Neural cell (in vitro differentiated cells): ENCODE measurements around the gene TEX101. TPM values are rescaled to one million over a fixed set of nuclear protein-coding genes. Genes with fewer than 3 reads are reported as not detected.
A peak's percentile ranks its signal among the peaks of the same experiment; 100 is the strongest.

Experiments
- H2AFZ ChIP-seq: fragments of 200-600, 300-800 bp; sonication (generic), shearing (Covaris generic); 2 replicates; pipeline ENCODE4 v1.6.0; 2014; ENCODE audit warnings: low read depth, mild to moderate bottlenecking, antibody characterized with exemption, low read length, moderate library complexity
- H3F3A ChIP-seq: fragments of 200-600 bp; shearing (Covaris generic); 2 replicates; pipeline ENCODE4 v1.6.1; 2016; ENCODE audit warnings: mild to moderate bottlenecking, moderate library complexity, mixed read lengths, antibody characterized with exemption, low read length; ENCODE audit not compliant: insufficient read depth, poor library complexity, severe bottlenecking
- H3K27ac ChIP-seq: fragments of 200-600, 300-800 bp; sonication (generic), shearing (Covaris generic); 2 replicates; pipeline ENCODE4 v1.5.1; 2014; ENCODE audit warnings: mild to moderate bottlenecking, low read length, moderate library complexity
- H3K27me3 ChIP-seq: fragments of 300-800, 200-600 bp; sonication (generic), shearing (Covaris generic); 2 replicates; pipeline ENCODE4 v1.6.0; 2014; ENCODE audit warnings: mild to moderate bottlenecking, low read depth, low read length, moderate library complexity; ENCODE audit not compliant: insufficient read depth
- H3K36me3 ChIP-seq: fragments of 300-800, 200-600 bp; sonication (generic), shearing (Covaris generic); 2 replicates; pipeline ENCODE4 v1.5.1; 2014; ENCODE audit warnings: mild to moderate bottlenecking, antibody characterized with exemption, low read length, moderate library complexity; ENCODE audit not compliant: insufficient read depth
- H3K4me2 ChIP-seq: fragments of 300-800, 200-600 bp; sonication (generic), shearing (Covaris generic); 2 replicates; pipeline ENCODE4 v1.6.0; 2014; ENCODE audit warnings: mild to moderate bottlenecking, low read length
- H3K4me3 ChIP-seq: fragments of 300-800, 200-600 bp; sonication (generic), shearing (Covaris generic); 2 replicates; pipeline ENCODE4 v1.5.1; 2014; ENCODE audit warnings: mild to moderate bottlenecking, low read length, moderate library complexity
- H3K79me2 ChIP-seq: fragments of 200-600 bp; shearing (Covaris generic); replicated peaks from 2 replicates; pipeline ENCODE4 v1.6.0; 2014; ENCODE audit warnings: mild to moderate bottlenecking, low read length, moderate library complexity; ENCODE audit not compliant: insufficient read depth
- H3K9ac ChIP-seq: fragments of 300-800, 200-600 bp; sonication (generic), shearing (Covaris generic); 2 replicates; pipeline ENCODE4 v1.6.1; 2016; ENCODE audit warnings: mild to moderate bottlenecking, low read length, mixed read lengths
- H3K9me2 ChIP-seq: fragments of 200-600 bp; shearing (Covaris generic); 2 replicates; pipeline ENCODE4 v1.6.1; 2016; ENCODE audit warnings: mild to moderate bottlenecking, low read length, mixed read lengths; ENCODE audit not compliant: insufficient read depth
- H3K9me3 ChIP-seq: fragments of 200-600, 300-800 bp; sonication (generic), shearing (Covaris generic); 2 replicates; pipeline ENCODE4 v1.6.1; 2016; ENCODE audit warnings: mild to moderate bottlenecking, mixed run types, low read length, moderate library complexity, mixed read lengths
- H4K20me1 ChIP-seq: fragments of 200-600 bp; shearing (Covaris generic); 2 replicates; pipeline ENCODE4 v1.6.1; 2016; ENCODE audit warnings: mild to moderate bottlenecking, mixed run types; ENCODE audit not compliant: insufficient read depth
- CTCF ChIP-seq: fragments of 450-650 bp; IDR thresholded peaks from 2 replicates; pipeline ENCODE4 v1.5.1; 2014; ENCODE audit warnings: antibody characterized with exemption, mild to moderate bottlenecking, moderate library complexity; ENCODE audit not compliant: poor library complexity, severe bottlenecking
- EP300 ChIP-seq: fragments of 450-650 bp; conservative IDR thresholded peaks from 2 replicates; pipeline ENCODE4 v1.6.1; 2014; ENCODE audit warnings: antibody characterized with exemption, mild to moderate bottlenecking, moderate library complexity; ENCODE audit not compliant: poor library complexity, severe bottlenecking
- EZH2 ChIP-seq: fragments of 200-600, 300-800 bp; shearing (Covaris generic), sonication (generic); IDR thresholded peaks from 2 replicates; pipeline ENCODE4 v1.6.1; 2014; ENCODE audit warnings: antibody characterized with exemption, low read length, borderline replicate concordance, mild to moderate bottlenecking; ENCODE audit not compliant: insufficient read depth, poor library complexity, severe bottlenecking
- MXI1 ChIP-seq: fragments of 450-650 bp; conservative IDR thresholded peaks from 2 replicates; pipeline ENCODE4 v1.6.1; 2014; ENCODE audit warnings: antibody characterized with exemption, mild to moderate bottlenecking; ENCODE audit not compliant: poor library complexity, severe bottlenecking
- POLR2AphosphoS5 ChIP-seq: IDR thresholded peaks from 2 replicates; pipeline ENCODE4 v1.6.1; 2012
- RAD21 ChIP-seq: fragments of 450-650 bp; conservative IDR thresholded peaks from 2 replicates; pipeline ENCODE4 v1.6.1; 2014; ENCODE audit warnings: antibody characterized with exemption, mild to moderate bottlenecking, moderate library complexity
- SMC3 ChIP-seq: fragments of 450-650 bp; conservative IDR thresholded peaks from 2 replicates; pipeline ENCODE4 v1.6.1; 2014; ENCODE audit warnings: antibody characterized with exemption, mild to moderate bottlenecking, moderate library complexity; ENCODE audit not compliant: poor library complexity
- TAF1 ChIP-seq: IDR thresholded peaks from 2 replicates; pipeline ENCODE4 v1.6.1; 2012; ENCODE audit warnings: low read depth
- polyA plus RNA-seq: library from polyadenylated mRNA; depleted of rRNA; stranded (reverse); fragments of >200 nt; gene quantifications from 2 replicates; pipeline ENCODE4 v1.2.3, GENCODE V29; 2014
- TF ChIP-seq, protein P1 (sequence below): IDR thresholded peaks from 2 replicates; pipeline ENCODE4 v1.6.1; 2012; ENCODE audit warnings: borderline replicate concordance

The TEX101 gene
- polyA plus RNA-seq, 1 donor from 2014 or later: not detected

- Histone ChIP-seq H3K36me3 (no peaks in the 10 kb centered on the region), H3K79me2 (no peaks in the 10 kb centered on the region), H3K9me3 (no peaks in the 10 kb centered on the region), H3K9me2 (no peaks in the 10 kb centered on the region), H3K4me3 (no peak overlapping the region), H3K27ac (no peak overlapping the region), H3K9ac (no peak overlapping the region), H3K27me3 (no peaks in the 10 kb centered on the region), H3K4me2 (no peak overlapping the region), H2AFZ (no peak overlapping the region), H4K20me1 (no peaks in the 10 kb centered on the region), H3F3A (no peaks in the 10 kb centered on the region)
- no peak for TF ChIP-seq TAF1
- no peak for TF ChIP-seq EP300
- TF ChIP-seq RAD21: peak; percentile 91
- peak; percentile 99 for TF ChIP-seq SMC3
- peak; percentile 94 for TF ChIP-seq CTCF
These were observed 32.2 kb downstream of the TEX101 start for GRCh38 chr19:43446746-43447489.

DNA sequence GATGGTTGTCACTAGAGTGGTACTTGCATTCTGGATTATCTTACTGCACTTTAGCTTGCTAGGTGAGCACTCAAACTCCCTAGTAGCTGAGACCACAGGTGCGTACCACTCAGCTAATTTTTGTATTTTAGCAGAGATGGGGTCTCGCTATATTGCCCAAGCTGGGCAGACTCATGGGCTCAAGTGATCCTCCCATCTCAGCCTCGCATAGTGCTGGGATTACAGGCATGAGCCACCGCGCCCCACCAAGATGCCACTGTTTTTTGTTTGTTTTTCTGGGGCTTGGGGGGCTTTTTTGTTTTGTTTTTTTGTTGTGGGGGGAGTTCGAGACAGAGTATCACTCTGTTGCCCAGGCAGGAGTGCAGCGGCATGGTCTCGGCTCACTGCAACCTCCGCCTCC, 33.0 kb downstream of the TEX101 start:
- Histone ChIP-seq H3K27ac (no peak overlapping the region), H3K27me3 (no peaks in the 10 kb centered on the region), H3K9me3 (no peaks in the 10 kb centered on the region), H3K36me3 (no peaks in the 10 kb centered on the region), H3K9me2 (no peaks in the 10 kb centered on the region), H3K9ac (no peak overlapping the region), H3K4me3 (no peak overlapping the region), H3K79me2 (no peaks in the 10 kb centered on the region), H3F3A (no peaks in the 10 kb centered on the region), H3K4me2 (no peak overlapping the region), H2AFZ (no peak overlapping the region), H4K20me1 (no peaks in the 10 kb centered on the region)
- TF ChIP-seq, protein P1, sequence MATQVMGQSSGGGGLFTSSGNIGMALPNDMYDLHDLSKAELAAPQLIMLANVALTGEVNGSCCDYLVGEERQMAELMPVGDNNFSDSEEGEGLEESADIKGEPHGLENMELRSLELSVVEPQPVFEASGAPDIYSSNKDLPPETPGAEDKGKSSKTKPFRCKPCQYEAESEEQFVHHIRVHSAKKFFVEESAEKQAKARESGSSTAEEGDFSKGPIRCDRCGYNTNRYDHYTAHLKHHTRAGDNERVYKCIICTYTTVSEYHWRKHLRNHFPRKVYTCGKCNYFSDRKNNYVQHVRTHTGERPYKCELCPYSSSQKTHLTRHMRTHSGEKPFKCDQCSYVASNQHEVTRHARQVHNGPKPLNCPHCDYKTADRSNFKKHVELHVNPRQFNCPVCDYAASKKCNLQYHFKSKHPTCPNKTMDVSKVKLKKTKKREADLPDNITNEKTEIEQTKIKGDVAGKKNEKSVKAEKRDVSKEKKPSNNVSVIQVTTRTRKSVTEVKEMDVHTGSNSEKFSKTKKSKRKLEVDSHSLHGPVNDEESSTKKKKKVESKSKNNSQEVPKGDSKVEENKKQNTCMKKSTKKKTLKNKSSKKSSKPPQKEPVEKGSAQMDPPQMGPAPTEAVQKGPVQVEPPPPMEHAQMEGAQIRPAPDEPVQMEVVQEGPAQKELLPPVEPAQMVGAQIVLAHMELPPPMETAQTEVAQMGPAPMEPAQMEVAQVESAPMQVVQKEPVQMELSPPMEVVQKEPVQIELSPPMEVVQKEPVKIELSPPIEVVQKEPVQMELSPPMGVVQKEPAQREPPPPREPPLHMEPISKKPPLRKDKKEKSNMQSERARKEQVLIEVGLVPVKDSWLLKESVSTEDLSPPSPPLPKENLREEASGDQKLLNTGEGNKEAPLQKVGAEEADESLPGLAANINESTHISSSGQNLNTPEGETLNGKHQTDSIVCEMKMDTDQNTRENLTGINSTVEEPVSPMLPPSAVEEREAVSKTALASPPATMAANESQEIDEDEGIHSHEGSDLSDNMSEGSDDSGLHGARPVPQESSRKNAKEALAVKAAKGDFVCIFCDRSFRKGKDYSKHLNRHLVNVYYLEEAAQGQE: no peak
- TF ChIP-seq MXI1 (no peak), EZH2 (no peak), TAF1 (no peak), CTCF (no peak), RAD21 (no peak), EP300 (no peak), SMC3 (no peak), POLR2AphosphoS5 (no peak)
